HepG2 (cell line): ENCODE results near the gene GLS2. TPM values are rescaled to one million over a fixed set of nuclear protein-coding genes. Genes with fewer than 3 reads are reported as not detected.

Experiments
- CEBPG ChIP-seq: IDR thresholded peaks from 2 replicates; pipeline ENCODE4 v1.6.1; 2016
- FOSL1 ChIP-seq: sonication (generic); formaldehyde crosslinking; IDR thresholded peaks from 2 replicates; pipeline ENCODE4 v1.9.0; 2021; ENCODE audit warnings: missing genetic modification reagents, borderline replicate concordance
- HCFC1 ChIP-seq: fragments of 150-350 bp; IDR thresholded peaks from 2 replicates; pipeline ENCODE4 v1.6.1; 2014; ENCODE audit warnings: low read depth, low read length
- HMG20A ChIP-seq: IDR thresholded peaks from 2 replicates; pipeline ENCODE4 v1.6.1; 2016; ENCODE audit warnings: borderline replicate concordance
- HOXA5 ChIP-seq: sonication (generic); formaldehyde crosslinking; IDR thresholded peaks from 2 replicates; pipeline ENCODE4 v1.4.0; 2020; ENCODE audit warnings: missing genetic modification reagents
- JUND ChIP-seq: sonication (generic); formaldehyde crosslinking; IDR thresholded peaks from 2 replicates; pipeline ENCODE4 v1.8.0; 2022; ENCODE audit warnings: mild to moderate bottlenecking, missing genetic modification reagents
- KDM4B ChIP-seq: sonication (generic); formaldehyde crosslinking; IDR thresholded peaks from 2 replicates; pipeline ENCODE4 v1.4.0; 2020; ENCODE audit warnings: missing genetic modification reagents
- KLF12 ChIP-seq: sonication (generic); formaldehyde crosslinking; IDR thresholded peaks from 2 replicates; pipeline ENCODE4 v1.4.0; 2020; ENCODE audit warnings: missing genetic modification reagents, borderline replicate concordance
- MED8 ChIP-seq: sonication (generic); formaldehyde crosslinking; IDR thresholded peaks from 2 replicates; pipeline ENCODE4 v1.8.1; 2023; ENCODE audit warnings: mild to moderate bottlenecking, missing genetic modification reagents; ENCODE audit not compliant: insufficient replicate concordance
- MEIS2 ChIP-seq: sonication (generic); formaldehyde crosslinking; IDR thresholded peaks from 2 replicates; pipeline ENCODE4 v1.9.0; 2021; ENCODE audit warnings: mild to moderate bottlenecking, missing genetic modification reagents
- MXI1 ChIP-seq: IDR thresholded peaks from 3 replicates; pipeline ENCODE4 v1.6.1; 2012; ENCODE audit warnings: low read depth, low read length, inconsistent platforms, borderline replicate concordance
- NFYB ChIP-seq: sonication (generic); formaldehyde crosslinking; IDR thresholded peaks from 2 replicates; pipeline ENCODE4 v1.4.0; 2020; ENCODE audit warnings: missing genetic modification reagents
- NONO ChIP-seq, 2 experiments: fragments of 450-650 bp in 1 of 2; sonication (generic) in 1 of 2; formaldehyde crosslinking in 1 of 2; IDR thresholded peaks in 1 of 2; conservative IDR thresholded peaks in 1 of 2; 2 replicates each; pipeline versions ENCODE4 v1.6.1 to v1.8.0; 2017 to 2022; ENCODE audit warnings: mild to moderate bottlenecking in 1 of 2, missing genetic modification reagents in 1 of 2, moderate library complexity in 1 of 2
- SIN3B ChIP-seq: fragments of 150-350 bp; IDR thresholded peaks from 2 replicates; pipeline ENCODE4 v1.6.1; 2014; ENCODE audit warnings: low read length
- SNAPC2 ChIP-seq: sonication (generic); formaldehyde crosslinking; IDR thresholded peaks from 2 replicates; pipeline ENCODE4 v1.8.1; 2022; ENCODE audit warnings: mild to moderate bottlenecking, missing genetic modification reagents
- SNRNP70 ChIP-seq: fragments of 200-400 bp; formaldehyde crosslinking; IDR thresholded peaks from 2 replicates; pipeline ENCODE4 v1.6.1; 2017; ENCODE audit warnings: mild to moderate bottlenecking, low read depth, low read length, moderate library complexity
- ZBTB33 ChIP-seq: sonication (generic); formaldehyde crosslinking; IDR thresholded peaks from 2 replicates; pipeline ENCODE4 v1.4.0; 2020; ENCODE audit warnings: missing genetic modification reagents
- ZFY ChIP-seq: sonication (generic); formaldehyde crosslinking; IDR thresholded peaks from 2 replicates; pipeline ENCODE4 v1.4.0; 2020; ENCODE audit warnings: missing genetic modification reagents
- ZNF160 ChIP-seq: sonication (generic); formaldehyde crosslinking; IDR thresholded peaks from 2 replicates; pipeline ENCODE4 v1.8.0; 2022; ENCODE audit warnings: mild to moderate bottlenecking, inconsistent platforms, missing genetic modification reagents
- ZNF276 ChIP-seq: sonication (generic); formaldehyde crosslinking; IDR thresholded peaks from 2 replicates; pipeline ENCODE4 v1.4.0; 2020; ENCODE audit warnings: mild to moderate bottlenecking, low read depth, missing genetic modification reagents
- ZNF331 ChIP-seq: sonication (generic); formaldehyde crosslinking; IDR thresholded peaks from 2 replicates; pipeline ENCODE4 v1.4.0; 2020; ENCODE audit warnings: missing genetic modification reagents
- ZNF333 ChIP-seq: sonication (generic); formaldehyde crosslinking; IDR thresholded peaks from 2 replicates; pipeline ENCODE4 v1.4.0; 2020; ENCODE audit warnings: mild to moderate bottlenecking, missing genetic modification reagents, borderline replicate concordance
- polyA plus RNA-seq, 8 experiments: library from polyadenylated mRNA; depleted of rRNA in 3 of 8; stranded (reverse) in 7 of 8; unstranded in 1 of 8; fragments of >200 nt; fragmentation: Illumina TruSeq in 4 of 8; extraction: Trizol in 4 of 8; gene quantifications; 2 replicates each; pipeline versions ENCODE4 v1.2.1 to v1.2.3, GENCODE V29; 2011 to 2016; ENCODE audit warnings: low read depth in 4 of 8, missing spikeins in 1 of 8, mixed read lengths in 1 of 8; ENCODE audit not compliant: insufficient read depth in 1 of 8
- total RNA-seq, 5 experiments: library from RNA; depleted of rRNA; stranded (reverse); fragments of >200 nt; fragmentation: Illumina TruSeq; extraction: Trizol; gene quantifications; 2 replicates each; pipeline ENCODE4 v1.2.3, GENCODE V29; 2016; ENCODE audit warnings: low read depth in 1 of 5
- TF ChIP-seq, protein P1 (sequence below): sonication (generic); formaldehyde crosslinking; IDR thresholded peaks from 2 replicates; pipeline ENCODE4 v1.4.0; 2020; ENCODE audit warnings: missing genetic modification reagents

Gene GLS2
- total and polyA plus RNA-seq, 2 of the 13 experiments (the other 11 are each of a cell fraction or from before 2014, with no cell fraction given): 8.6 to 12.2 TPM

- TF ChIP-seq SNAPC2 (CRISPR knock-in tag) (peak; percentile 92), ZFY (CRISPR knock-in tag) (peak; percentile 89), ZBTB33 (no peak), SIN3B (peak; percentile 81; the same call in 1 of the 2 replicates), MXI1 (peak; percentile 83; the same call in 1 of the 3 replicates), KDM4B (CRISPR knock-in tag) (no peak), HCFC1 (no peak), ZNF333 (CRISPR knock-in tag) (peak; percentile 79; the same call in 1 of the 2 replicates), ZNF331 (CRISPR knock-in tag) (peak; percentile 37; the same call in 1 of the 2 replicates), KLF12 (CRISPR knock-in tag) (peak; percentile 80; the same call in 1 of the 2 replicates), SNRNP70 (no peak), JUND (no peak), MEIS2 (CRISPR knock-in tag) (peak; percentile 81; the same call in 1 of the 2 replicates), ZNF160 (CRISPR knock-in tag) (peak; percentile 70; the same call in 1 of the 2 replicates), NFYB (CRISPR knock-in tag) (no peak; the same call in 1 of the 2 replicates), HOXA5 (0 out of 2 replicates have a peak, but pooled peaks have one; percentile 53), FOSL1 (CRISPR knock-in tag) (no peak), CEBPG (no peak; the same call in 1 of the 2 replicates), HMG20A (CRISPR knock-in tag) (no peak), ZNF276 (no peak), NONO (IDR thresholded peaks at IDR 0.05) (no peak), NONO (CRISPR knock-in tag; conservative IDR thresholded peaks at IDR 0.05) (peak; percentile 62; the same call in 1 of the 2 replicates), MED8 (peak; percentile 82)
- TF ChIP-seq, protein P1, sequence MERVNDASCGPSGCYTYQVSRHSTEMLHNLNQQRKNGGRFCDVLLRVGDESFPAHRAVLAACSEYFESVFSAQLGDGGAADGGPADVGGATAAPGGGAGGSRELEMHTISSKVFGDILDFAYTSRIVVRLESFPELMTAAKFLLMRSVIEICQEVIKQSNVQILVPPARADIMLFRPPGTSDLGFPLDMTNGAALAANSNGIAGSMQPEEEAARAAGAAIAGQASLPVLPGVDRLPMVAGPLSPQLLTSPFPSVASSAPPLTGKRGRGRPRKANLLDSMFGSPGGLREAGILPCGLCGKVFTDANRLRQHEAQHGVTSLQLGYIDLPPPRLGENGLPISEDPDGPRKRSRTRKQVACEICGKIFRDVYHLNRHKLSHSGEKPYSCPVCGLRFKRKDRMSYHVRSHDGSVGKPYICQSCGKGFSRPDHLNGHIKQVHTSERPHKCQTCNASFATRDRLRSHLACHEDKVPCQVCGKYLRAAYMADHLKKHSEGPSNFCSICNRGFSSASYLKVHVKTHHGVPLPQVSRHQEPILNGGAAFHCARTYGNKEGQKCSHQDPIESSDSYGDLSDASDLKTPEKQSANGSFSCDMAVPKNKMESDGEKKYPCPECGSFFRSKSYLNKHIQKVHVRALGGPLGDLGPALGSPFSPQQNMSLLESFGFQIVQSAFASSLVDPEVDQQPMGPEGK (CRISPR knock-in tag): 0 out of 2 replicates have a peak, but pooled peaks have one; percentile 28
These were observed 38.9 kb downstream of the GLS2 start, which contains the start of gene TIMELESS (continued) for GRCh38 chr12:56448860-56449621.
